GM19467 (cell line): Measurements from ENCODE around the gene IZUMO2.
A peak's percentile ranks its signal among the peaks of the same experiment; 100 is the strongest.
"Not testable (repeated sequence)": the region's sequence is repeated elsewhere in the genome, so short reads cannot be mapped to it uniquely, and the experiment has no call there.

ENCODE experiments used
- ATAC-seq: cut with Tn5 transposase; IDR thresholded peaks from one replicate; pipeline ENCODE4 v1.9.1; 2021; ENCODE audit warnings: mild to moderate bottlenecking, moderate library complexity; ENCODE audit not compliant: unreplicated experiment

Gene IZUMO2

DNA sequence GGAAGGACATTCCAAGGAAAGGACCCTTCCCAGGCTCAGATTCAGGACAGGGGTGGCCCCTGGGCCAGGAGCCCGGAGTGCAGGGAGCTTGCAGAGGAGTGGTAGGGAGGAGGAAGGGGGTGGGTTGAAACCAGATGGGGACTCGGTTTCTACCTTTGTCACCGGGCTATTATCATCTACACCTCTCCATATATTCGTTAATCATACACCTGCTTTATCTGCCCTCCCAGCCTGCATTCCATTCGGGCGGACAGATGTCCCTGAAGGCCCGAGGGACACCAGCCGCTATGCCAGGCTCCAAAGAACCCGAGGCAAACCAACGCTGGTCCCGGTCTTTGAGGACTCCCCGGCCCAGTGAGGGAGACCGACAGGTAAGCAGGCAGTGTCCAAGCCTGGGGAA, 24.9 kb upstream of the IZUMO2 start:
- ATAC-seq = no peak

DNA sequence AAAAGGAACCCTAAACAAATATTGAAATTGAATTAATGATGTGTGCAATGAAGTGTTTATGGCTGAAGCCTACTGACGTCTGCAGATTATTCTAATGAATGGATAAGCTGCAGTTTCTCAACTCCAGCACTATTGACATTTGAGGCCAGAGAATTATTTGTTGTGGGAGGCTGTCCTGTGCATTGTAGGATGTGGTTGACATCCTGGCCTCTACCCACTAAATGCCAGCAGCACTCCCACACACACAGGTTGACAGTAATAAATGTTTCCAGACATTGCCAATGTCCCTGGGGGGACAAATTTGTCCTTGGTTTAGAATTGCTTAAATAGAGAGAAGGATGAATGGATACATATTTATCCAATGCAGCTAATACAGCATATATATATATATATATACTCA, 21.1 kb upstream of the IZUMO2 start:
- ATAC-seq = no peak

DNA sequence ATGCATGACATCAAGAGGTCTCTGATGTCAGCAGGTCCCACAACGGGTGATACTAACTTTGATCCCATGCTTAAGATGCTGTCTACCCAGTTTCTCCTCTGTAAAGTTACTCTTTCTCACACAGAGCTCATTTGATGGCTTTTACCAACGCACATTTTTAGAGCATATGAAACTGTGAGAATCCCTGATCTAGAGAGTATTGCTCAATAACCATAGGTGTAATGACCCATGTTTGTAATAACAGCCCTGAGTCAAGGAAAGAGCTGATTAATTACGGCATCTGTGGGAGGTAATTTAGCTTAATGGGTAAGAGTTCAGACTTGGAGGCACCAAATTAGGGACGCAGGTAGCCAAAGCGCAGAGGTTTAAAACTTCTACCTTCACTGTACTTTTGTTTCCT, 18.0 kb upstream of the IZUMO2 start:
- ATAC-seq = no peak

DNA sequence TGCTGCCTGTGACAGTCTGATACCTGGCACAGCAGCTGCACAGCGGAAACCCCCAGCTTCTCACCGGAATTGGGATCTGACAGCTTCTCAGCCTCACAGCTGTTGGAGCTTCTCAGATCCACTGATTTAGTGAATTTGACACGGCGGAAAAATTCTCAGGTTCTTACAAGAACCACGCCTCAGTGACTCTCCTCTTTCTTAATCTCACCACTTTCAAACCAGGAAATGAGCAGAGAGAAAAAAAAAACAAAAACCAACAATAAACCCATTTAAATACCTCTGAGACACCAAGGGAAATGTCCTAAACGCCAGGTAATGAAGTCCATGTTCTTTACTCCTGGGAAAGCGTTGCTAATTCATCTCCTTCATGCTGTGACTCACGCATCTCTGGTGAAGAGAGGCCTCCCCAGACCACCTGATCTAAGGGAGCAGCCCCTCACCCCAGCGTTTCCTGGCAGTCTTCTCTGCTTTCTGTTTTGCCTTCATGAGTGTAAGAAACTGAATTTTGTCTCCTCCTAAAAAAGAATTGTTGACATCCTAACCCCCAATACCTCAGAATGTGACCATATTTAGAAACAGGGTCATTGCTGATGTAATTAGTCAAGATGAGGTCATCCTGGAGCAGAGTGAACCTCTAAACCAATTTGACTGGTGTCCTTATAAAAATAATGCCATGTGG, 15.9 kb upstream of the IZUMO2 start:
- no peak for ATAC-seq

DNA sequence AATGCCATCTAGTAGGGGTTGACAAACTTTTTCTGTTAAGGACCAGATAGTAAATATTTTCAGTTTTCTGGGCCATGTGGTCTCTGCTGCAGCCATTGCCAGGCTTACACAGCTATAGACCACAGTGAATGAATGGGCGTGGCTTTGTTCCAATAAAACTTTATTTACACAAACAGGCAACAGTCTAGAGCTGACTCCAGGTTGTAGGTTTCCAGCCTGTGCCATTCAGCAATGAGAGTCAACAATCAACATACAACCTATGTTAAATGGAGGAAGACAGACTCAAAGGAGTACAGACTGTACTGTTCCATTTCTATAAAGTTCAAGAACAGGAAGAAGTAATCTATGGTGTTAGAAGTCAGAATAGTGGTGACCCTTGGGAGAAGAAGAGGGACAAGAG, 15.2 kb upstream of the IZUMO2 start:
- no peak for ATAC-seq

- ATAC-seq = no peak
These were observed 13.7 kb upstream of the IZUMO2 start for GRCh38 chr19:50176775-50177174.

DNA sequence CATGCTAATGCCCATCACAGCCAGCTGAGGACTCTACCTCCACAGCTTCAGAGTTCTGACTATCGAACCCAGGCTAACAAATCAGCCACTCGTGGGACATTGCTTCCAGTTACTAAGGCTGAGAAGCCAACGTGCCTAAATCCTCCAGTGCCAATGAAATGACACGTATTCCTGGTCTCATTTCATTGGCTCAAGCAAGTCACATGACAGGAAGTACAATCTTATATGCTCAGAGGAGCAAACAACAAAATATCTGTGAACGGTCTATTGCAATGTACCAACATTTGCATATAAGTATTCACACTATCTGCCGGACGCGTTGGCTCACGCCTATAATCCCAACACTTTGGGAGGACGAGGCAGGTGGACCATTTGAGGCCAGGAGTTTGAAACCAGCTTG, 12.8 kb upstream of the IZUMO2 start:
- ATAC-seq = no peak

- ATAC-seq = no peak
These were observed 11.2 kb upstream of the IZUMO2 start for GRCh38 chr19:50174100-50174793.

- ATAC-seq = no peak
These were observed 10.0 kb upstream of the IZUMO2 start for GRCh38 chr19:50173127-50173526.

DNA sequence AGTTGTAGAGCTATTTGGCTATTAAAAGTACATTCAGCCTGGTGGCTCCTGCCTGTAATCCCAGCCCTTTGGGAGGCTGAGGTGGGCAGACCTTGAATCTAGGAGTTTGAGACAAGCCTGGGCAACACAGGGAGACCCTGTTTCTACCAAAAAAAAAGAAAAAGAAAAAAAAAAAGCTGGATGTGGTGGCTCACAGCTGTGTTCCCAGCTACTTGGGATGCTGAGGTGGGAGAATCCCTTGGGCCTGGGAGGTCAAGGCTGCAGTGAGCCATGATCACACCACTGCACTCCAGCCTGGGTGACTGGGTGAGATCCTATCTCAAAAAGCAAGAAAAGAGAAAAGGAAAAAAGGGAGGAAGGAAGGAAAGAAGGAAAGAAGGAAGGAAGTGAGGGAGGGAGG, 9.6 kb upstream of the IZUMO2 start:
- ATAC-seq = no peak

DNA sequence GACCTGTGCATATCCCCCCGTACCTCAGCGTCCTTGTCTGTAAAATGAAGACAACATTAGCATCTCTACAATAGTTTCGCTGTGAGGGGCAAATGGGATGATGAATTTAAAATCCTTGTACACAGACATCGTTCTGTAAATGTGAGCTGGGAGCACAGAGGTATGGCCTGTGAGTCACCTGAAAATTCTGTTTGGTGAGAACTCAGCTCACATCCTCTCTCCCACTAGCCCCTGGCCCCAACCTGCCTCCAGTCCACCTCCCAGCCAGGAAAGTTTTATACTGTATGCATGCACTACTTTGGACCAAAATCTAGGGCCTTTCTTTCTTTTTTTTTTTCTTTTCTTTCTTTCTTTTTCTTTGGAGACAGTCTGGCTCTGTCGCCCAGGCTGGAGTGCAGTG, 8.7 kb upstream of the IZUMO2 start:
- ATAC-seq = no peak

- no peak for ATAC-seq
These were observed 4.2 kb upstream of the IZUMO2 start for GRCh38 chr19:50167314-50167721.

DNA sequence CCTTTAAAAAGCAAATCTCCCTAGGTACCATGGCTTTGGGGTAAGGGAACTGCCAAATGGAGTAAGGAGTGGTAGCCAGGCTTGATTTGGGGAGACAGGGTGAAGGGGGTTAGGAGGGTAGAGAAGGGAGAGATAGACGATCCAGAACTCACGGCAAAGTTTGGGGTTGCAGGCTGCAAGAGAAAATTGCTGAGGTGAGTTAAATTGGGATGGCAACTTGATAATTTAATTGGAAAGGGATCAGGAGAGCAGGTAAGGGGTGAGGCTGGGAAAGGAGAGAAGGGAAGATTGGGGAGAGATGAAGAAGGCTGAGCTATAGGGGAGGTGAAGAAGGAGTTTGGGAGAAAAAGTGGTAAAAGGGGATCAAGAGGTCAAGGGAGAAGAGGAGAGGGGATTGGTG, 4.0 kb downstream of the IZUMO2 start:
- no peak for ATAC-seq

DNA sequence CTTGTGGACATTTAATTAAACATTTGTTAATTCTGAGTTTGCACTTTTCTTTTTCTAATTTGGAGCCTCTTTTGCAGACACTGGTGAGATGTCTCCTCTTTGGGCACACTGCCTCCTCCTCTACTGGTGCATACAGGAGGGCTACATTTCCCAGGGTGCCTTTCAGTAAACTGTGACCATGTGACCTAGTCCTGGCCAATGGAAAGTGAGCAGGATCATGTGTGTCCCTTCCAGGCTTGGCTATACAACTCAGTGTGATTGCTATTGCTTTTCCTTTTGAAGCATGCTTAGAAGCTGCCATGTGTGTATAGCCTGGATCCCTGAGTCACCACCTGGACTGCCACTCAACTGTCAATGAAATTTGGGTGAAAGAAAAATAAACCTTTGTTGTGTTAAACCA, 4.5 kb downstream of the IZUMO2 start:
- ATAC-seq = no peak

GRCh38 chr19:50155520-50156109, 7.5 kb downstream of the IZUMO2 start:
- ATAC-seq = no peak

DNA sequence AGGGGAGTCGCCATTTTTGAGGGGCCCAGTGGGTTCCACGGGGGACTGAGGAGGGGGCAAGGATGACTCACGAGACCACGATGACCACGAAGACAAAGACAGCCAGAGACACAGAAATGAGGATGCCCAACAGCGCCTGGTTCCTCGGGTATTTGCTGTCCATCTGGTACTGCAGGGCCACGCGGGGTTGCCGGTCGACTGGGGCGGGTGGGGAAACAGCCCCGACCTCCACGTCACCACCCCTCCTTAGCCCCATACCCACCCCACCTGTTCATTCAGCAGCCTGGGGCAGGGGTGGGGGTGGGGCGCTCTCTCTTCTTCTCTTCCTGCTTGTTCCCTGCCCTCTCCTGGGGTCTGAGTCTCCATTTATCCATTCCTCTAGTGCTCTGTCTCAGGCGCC, 8.6 kb downstream of the IZUMO2 start:
- no peak for ATAC-seq

- no peak for ATAC-seq
These were observed 10.5 kb downstream of the IZUMO2 start for GRCh38 chr19:50152578-50152977.

DNA sequence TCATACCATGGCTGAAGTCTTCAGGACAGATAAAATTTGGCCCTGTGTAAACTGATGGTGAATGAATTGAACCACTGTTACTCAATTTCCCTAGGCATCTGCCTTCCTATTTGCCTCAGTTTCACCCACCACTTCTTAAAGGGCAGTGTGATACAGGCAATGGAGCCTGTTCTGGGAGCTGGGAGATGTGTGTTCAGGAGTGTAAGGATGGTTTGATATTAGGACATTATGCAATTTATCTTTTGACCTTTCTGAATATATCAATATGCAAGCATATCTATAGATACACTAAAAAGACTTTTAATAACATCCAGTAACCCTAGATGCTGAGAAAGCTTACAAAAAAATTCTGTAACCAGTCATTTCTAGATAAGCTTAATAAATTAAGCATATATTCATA, 14.6 kb downstream of the IZUMO2 start:
- ATAC-seq = no peak

DNA sequence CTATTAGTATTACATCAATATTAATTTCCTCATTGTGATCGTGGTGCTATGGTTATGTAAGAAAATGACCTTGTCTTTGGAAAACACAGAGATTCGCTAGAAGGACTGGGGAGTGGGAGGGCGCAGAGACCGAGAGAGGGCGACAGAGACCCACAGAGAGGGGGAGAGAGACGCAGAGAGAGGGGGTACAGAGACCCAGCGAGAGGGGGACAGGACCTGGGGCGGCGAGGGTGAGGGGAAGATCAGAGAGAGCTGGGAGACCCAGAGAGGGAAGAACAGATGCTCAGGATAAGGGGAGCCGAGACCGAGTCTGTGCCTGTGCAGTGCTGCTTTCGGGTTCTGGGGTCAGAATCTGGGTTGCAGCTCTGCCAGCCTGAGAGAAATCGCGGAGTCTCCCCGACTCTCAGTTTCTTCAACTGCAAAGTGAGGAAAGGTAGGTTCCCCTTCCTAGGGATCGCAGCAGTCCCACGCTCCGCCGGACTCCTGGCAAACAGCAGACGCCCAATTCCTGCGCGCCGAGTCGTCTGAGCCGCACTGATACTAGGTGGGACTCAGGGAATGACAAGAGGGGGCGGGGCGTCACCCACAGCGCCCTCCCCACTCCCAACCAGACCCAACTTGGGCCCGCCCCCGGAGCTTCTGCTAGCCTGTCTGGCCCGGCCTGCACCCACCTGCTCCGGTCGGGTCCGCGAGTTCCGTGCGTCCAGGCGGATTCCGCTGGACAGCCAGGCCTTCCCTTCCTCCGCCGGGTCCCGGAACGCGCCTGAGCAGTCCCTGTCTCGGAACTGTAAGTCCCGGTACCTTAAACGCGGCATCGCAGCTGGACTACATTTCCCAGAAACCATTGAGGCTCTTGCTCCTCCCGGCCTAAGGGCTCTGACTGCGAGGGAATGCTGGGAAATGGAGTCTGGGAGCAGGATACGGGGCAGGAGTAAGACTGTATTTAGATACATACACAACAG, 15.3 kb downstream of the IZUMO2 start:
- peak; percentile 60 for ATAC-seq

DNA sequence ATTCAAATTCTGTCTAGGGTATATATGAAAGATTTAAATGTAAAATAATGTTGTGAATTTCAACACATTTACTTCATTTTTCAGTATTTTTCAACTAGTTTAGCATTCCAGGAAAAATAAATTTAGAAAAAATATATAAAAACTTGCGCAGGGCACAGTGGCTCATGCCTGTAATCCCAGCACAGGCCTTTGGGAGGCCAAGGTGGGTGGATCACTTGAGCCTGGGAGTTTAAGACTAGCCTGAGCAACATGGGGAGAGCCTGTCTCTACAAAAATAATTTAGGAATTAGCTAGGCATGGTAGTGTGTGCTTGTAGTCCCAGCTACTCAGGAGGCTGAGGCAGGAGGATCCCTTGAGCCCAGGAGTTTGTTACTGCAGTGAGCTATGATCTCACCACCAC, 21.2 kb downstream of the IZUMO2 start:
- not testable (repeated sequence) for ATAC-seq

DNA sequence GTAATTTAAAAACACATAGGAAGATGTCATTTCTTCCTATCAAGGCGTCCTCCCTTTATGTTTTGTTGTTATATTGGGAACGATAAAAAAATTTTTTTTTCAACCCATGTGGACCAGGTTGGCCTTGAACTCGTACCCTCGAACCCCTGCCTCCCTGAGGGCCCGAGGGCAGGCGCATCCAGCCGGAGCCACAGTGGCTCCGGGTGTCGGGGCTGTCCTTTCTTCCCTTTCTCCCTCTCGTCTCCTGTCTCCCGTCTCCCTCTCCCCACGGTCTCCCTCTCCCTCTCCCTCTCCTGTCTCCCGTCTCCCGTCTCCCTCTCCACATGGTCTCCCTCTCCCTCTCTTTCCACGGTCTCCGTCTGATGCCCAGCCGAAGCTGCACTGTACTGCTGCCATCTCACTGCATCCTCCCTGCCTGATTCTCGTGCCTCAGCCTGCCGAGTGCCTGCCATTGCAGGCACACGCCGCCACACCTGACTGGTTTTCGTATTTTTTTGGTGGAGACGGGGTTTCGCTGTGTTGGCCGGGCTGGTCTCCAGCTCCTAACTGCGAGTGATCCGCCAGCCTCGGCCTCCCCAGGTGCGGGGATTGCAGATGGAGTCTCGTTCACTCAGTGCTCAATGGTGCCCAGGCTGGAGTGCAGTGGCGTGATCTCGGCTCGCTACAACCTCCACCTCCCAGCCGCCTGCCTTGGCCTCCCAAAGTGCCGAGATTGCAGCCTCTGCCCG, 22.8 kb downstream of the IZUMO2 start:
- ATAC-seq = not testable (repeated sequence)
